OCI-LY1 (cell line): ENCODE results near the gene NID2.

Source experiments
- CTCF ChIP-seq: fragments of 200-600 bp; sonication (generic), shearing (Covaris generic); IDR thresholded peaks from 2 replicates; pipeline ENCODE4 v1.5.1; 2017; ENCODE audit warnings: mild to moderate bottlenecking, antibody characterized with exemption, low read length, moderate library complexity, mixed read lengths
- EZH2 ChIP-seq: fragments of 200-600 bp; sonication (generic), shearing (Covaris generic); IDR thresholded peaks from 2 replicates; pipeline ENCODE4 v1.8.0; 2017; ENCODE audit warnings: borderline replicate concordance, mixed run types, mild to moderate bottlenecking, antibody characterized with exemption, low read length, moderate library complexity, mixed read lengths

- no peak for TF ChIP-seq CTCF
- no peak for TF ChIP-seq EZH2
Measured at GRCh38 chr14:52031781-52032180, 37.1 kb downstream of the NID2 start.
